RPMI8226 (cell line): Measurements from ENCODE around the gene ELP4.
"Not testable (repeated sequence)": the region's sequence is repeated elsewhere in the genome, so short reads cannot be mapped to it uniquely, and the experiment has no call there.

Experiments
- DNase-seq: peaks from one replicate; pipeline ENCODE4 v3.0.0-alpha.2; 2015

The ELP4 gene

GRCh38 chr11:31649129-31649966, 139.8 kb downstream of the ELP4 start:
- no peak for DNase-seq

GRCh38 chr11:31651208-31651607, 141.6 kb downstream of the ELP4 start:
- no peak for DNase-seq

GRCh38 chr11:31651822-31652221, 142.3 kb downstream of the ELP4 start:
- no peak for DNase-seq

- DNase-seq: no peak
These were observed 143.0 kb downstream of the ELP4 start for GRCh38 chr11:31652528-31652927.

GRCh38 chr11:31655483-31655882, 145.9 kb downstream of the ELP4 start:
- DNase-seq: no peak

- DNase-seq: no peak
These were observed 146.5 kb downstream of the ELP4 start for GRCh38 chr11:31656051-31656450.

- no peak for DNase-seq
These were observed 147.5 kb downstream of the ELP4 start for GRCh38 chr11:31657091-31657490.

GRCh38 chr11:31664129-31664528, 154.6 kb downstream of the ELP4 start:
- no peak for DNase-seq

- DNase-seq: no peak
These were observed 155.4 kb downstream of the ELP4 start for GRCh38 chr11:31664954-31665353.

GRCh38 chr11:31671681-31672080, 162.1 kb downstream of the ELP4 start:
- DNase-seq: no peak

GRCh38 chr11:31673108-31673507, 163.5 kb downstream of the ELP4 start:
- not testable (repeated sequence) for DNase-seq

- DNase-seq: no peak
These were observed 166.9 kb downstream of the ELP4 start for GRCh38 chr11:31676280-31676982.

GRCh38 chr11:31680770-31681169, 171.2 kb downstream of the ELP4 start:
- DNase-seq: no peak

GRCh38 chr11:31687256-31687655, 177.7 kb downstream of the ELP4 start:
- no peak for DNase-seq

GRCh38 chr11:31687861-31688260, 178.3 kb downstream of the ELP4 start:
- DNase-seq: no peak

GRCh38 chr11:31689559-31689958, 180.0 kb downstream of the ELP4 start:
- DNase-seq: no peak

GRCh38 chr11:31690041-31690440, 180.5 kb downstream of the ELP4 start:
- DNase-seq: no peak

GRCh38 chr11:31690516-31690915, 180.9 kb downstream of the ELP4 start:
- DNase-seq: no peak

GRCh38 chr11:31692466-31692865, 182.9 kb downstream of the ELP4 start:
- no peak for DNase-seq

GRCh38 chr11:31697049-31697448, 187.5 kb downstream of the ELP4 start:
- DNase-seq: not testable (repeated sequence)

- no peak for DNase-seq
These were observed 189.5 kb downstream of the ELP4 start for GRCh38 chr11:31699066-31699465.

GRCh38 chr11:31702966-31703365, 193.4 kb downstream of the ELP4 start:
- DNase-seq: no peak

GRCh38 chr11:31706357-31706756, 196.8 kb downstream of the ELP4 start:
- no peak for DNase-seq

GRCh38 chr11:31711137-31711536, 201.6 kb downstream of the ELP4 start:
- DNase-seq: no peak
